SK-N-SH (cell line): Measurements from ENCODE around the gene OPCML. TPM values are rescaled to one million over a fixed set of nuclear protein-coding genes. Genes with fewer than 3 reads are reported as not detected.

Experiments
- CTCF ChIA-PET: fragments of 300-600, 350-600 bp; formaldehyde crosslinking; extraction: SDS; loops from one replicate; lab custom pipeline; 2021; lab: Yijun Ruan, JAX
- POLR2A ChIA-PET: fragments of 350-600 bp; sonication (Branson Sonifier 250); formaldehyde crosslinking; extraction: SDS; loops from one replicate; lab custom pipeline; 2020; ENCODE audit warnings: antibody characterized with exemption, inconsistent platforms; lab: Yijun Ruan, JAX
- DNase-seq: peaks from one replicate; pipeline ENCODE4 v3.0.0; 2012
- H2AFZ ChIP-seq: fragments of 200-600 bp; sonication (generic); 2 replicates; pipeline ENCODE4 v1.8.1; 2016; ENCODE audit warnings: antibody characterized with exemption, mild to moderate bottlenecking, low read depth
- H3F3A ChIP-seq: fragments of 200-600 bp; sonication (generic); replicated peaks from 2 replicates; pipeline ENCODE3; 2016; ENCODE audit warnings: antibody characterized with exemption, mild to moderate bottlenecking; ENCODE audit not compliant: insufficient read depth
- H3K27ac ChIP-seq, 2 experiments: fragments of 200-500 bp in 1 of 2; fragments of 200-600 bp in 1 of 2; sonication (Bioruptor generic) in 1 of 2; sonication (generic), shearing (Covaris generic) in 1 of 2; 2 replicates each; pipeline versions ENCODE4 v1.5.1 to v1.6.1; 2014 to 2016; ENCODE audit warnings: low read depth in 2 of 2, inconsistent platforms in 1 of 2, low read length in 1 of 2, mild to moderate bottlenecking in 1 of 2, mixed read lengths in 1 of 2
- H3K27me3 ChIP-seq: fragments of 200-600 bp; sonication (generic), shearing (Covaris generic); 2 replicates; pipeline ENCODE4 v1.6.1; 2016; ENCODE audit warnings: mixed run types; ENCODE audit not compliant: insufficient read depth
- H3K36me3 ChIP-seq, 2 experiments: fragments of 200-500 bp in 1 of 2; fragments of 200-600 bp in 1 of 2; sonication (Bioruptor generic) in 1 of 2; sonication (generic) in 1 of 2; replicated peaks in 1 of 2; 2 replicates each; pipeline versions ENCODE3 to v1.5.1; 2014 to 2016; ENCODE audit warnings: low read length in 1 of 2, mild to moderate bottlenecking in 1 of 2; ENCODE audit not compliant: insufficient read depth in 2 of 2, control insufficient read depth in 1 of 2
- H3K4me1 ChIP-seq, 2 experiments: fragments of 200-500 bp in 1 of 2; fragments of 200-600 bp in 1 of 2; sonication (Bioruptor generic) in 1 of 2; sonication (generic), shearing (Covaris generic) in 1 of 2; 2 replicates each; pipeline versions ENCODE4 v1.5.1 to v1.6.1; 2014 to 2016; ENCODE audit warnings: low read depth in 1 of 2, low read length in 1 of 2, mixed run types in 1 of 2; ENCODE audit not compliant: insufficient read depth in 2 of 2, control insufficient read depth in 1 of 2
- H3K4me2 ChIP-seq: fragments of 200-600 bp; sonication (generic), shearing (Covaris generic); 2 replicates; pipeline ENCODE4 v1.6.1; 2017; ENCODE audit warnings: mixed run types
- H3K4me3 ChIP-seq, 2 experiments: fragments of 200-500 bp in 1 of 2; fragments of 200-600 bp in 1 of 2; sonication (Bioruptor generic) in 1 of 2; sonication (generic), shearing (Covaris generic) in 1 of 2; 2 replicates each; pipeline versions ENCODE4 v1.5.1 to v1.8.1; 2014 to 2016; ENCODE audit warnings: low read depth in 2 of 2, inconsistent platforms in 1 of 2, low read length in 1 of 2, mild to moderate bottlenecking in 1 of 2, mixed read lengths in 1 of 2, moderate library complexity in 1 of 2
- H3K79me2 ChIP-seq: fragments of 200-600 bp; sonication (generic); 2 replicates; pipeline ENCODE4 v1.8.1; 2017; ENCODE audit warnings: mild to moderate bottlenecking; ENCODE audit not compliant: insufficient read depth
- H3K9ac ChIP-seq: fragments of 200-600 bp; sonication (generic); 2 replicates; pipeline ENCODE4 v1.6.1; 2017; ENCODE audit warnings: mixed run types
- H3K9me2 ChIP-seq: fragments of 200-600 bp; sonication (generic); 2 replicates; pipeline ENCODE4 v1.6.1; 2017; ENCODE audit warnings: mixed run types
- H3K9me3 ChIP-seq: fragments of 200-600 bp; sonication (generic); 2 replicates; pipeline ENCODE4 v1.6.1; 2017; ENCODE audit warnings: mixed run types, mild to moderate bottlenecking, moderate library complexity
- H4K20me1 ChIP-seq: fragments of 200-600 bp; sonication (generic); 2 replicates; pipeline ENCODE4 v1.6.1; 2017; ENCODE audit warnings: mild to moderate bottlenecking, mixed run types; ENCODE audit not compliant: insufficient read depth
- CHD2 ChIP-seq: fragments of 150-350 bp; IDR thresholded peaks from 2 replicates; pipeline ENCODE4 v1.6.1; 2018; ENCODE audit warnings: low read length; ENCODE audit not compliant: partially characterized antibody
- CTCF ChIP-seq: fragments of 200-600 bp; sonication (generic); IDR thresholded peaks from 2 replicates; pipeline ENCODE4 v1.6.1; 2017; ENCODE audit warnings: antibody characterized with exemption, mild to moderate bottlenecking, moderate library complexity
- ELF1 ChIP-seq: IDR thresholded peaks from 2 replicates; pipeline ENCODE4 v1.4.0; 2012
- EP300 ChIP-seq, 2 experiments: IDR thresholded peaks; 2 replicates each; pipeline versions ENCODE4 v1.4.0 to v1.6.1; 2012; ENCODE audit warnings: borderline replicate concordance in 1 of 2, low read depth in 1 of 2, low read length in 1 of 2
- EZH2phosphoT487 ChIP-seq: fragments of 200-600 bp; sonication (generic); IDR thresholded peaks from 2 replicates; pipeline ENCODE4 v1.6.1; 2017; ENCODE audit warnings: low read depth, mixed run types, mild to moderate bottlenecking, antibody characterized with exemption, moderate library complexity, borderline replicate concordance
- FOXJ3 ChIP-seq: sonication (generic); formaldehyde crosslinking; IDR thresholded peaks from 2 replicates; pipeline ENCODE4 v1.5.1; 2020; ENCODE audit warnings: mild to moderate bottlenecking, missing genetic modification reagents
- GABPA ChIP-seq: IDR thresholded peaks from 2 replicates; pipeline ENCODE4 v1.4.0; 2012; ENCODE audit warnings: low read depth, mild to moderate bottlenecking
- GATA2 ChIP-seq: sonication (generic); formaldehyde crosslinking; IDR thresholded peaks from 2 replicates; pipeline ENCODE4 v1.5.0; 2020; ENCODE audit warnings: mild to moderate bottlenecking, missing genetic modification reagents
- JUND ChIP-seq: IDR thresholded peaks from 2 replicates; pipeline ENCODE4 v1.4.0; 2012
- MEF2A ChIP-seq: IDR thresholded peaks from 2 replicates; pipeline ENCODE4 v1.4.0; 2012; ENCODE audit warnings: low read depth, borderline replicate concordance
- NRF1 ChIP-seq: IDR thresholded peaks from 2 replicates; pipeline ENCODE4 v1.6.1; 2012; ENCODE audit warnings: low read depth, mild to moderate bottlenecking, low read length
- POLR2AphosphoS5 ChIP-seq: IDR thresholded peaks from 2 replicates; pipeline ENCODE4 v1.6.1; 2012; ENCODE audit warnings: low read depth, low read length
- RAD21 ChIP-seq: IDR thresholded peaks from 2 replicates; pipeline ENCODE4 v1.6.1; 2012; ENCODE audit warnings: mild to moderate bottlenecking, low read length
- RCOR1 ChIP-seq: fragments of 150-350 bp; IDR thresholded peaks from 2 replicates; pipeline ENCODE4 v1.6.1; 2017; ENCODE audit warnings: antibody characterized with exemption, low read length
- RFX5 ChIP-seq: IDR thresholded peaks from 2 replicates; pipeline ENCODE4 v1.6.1; 2012; ENCODE audit warnings: mild to moderate bottlenecking, improper control_type of control experiment, low read length
- RXRA ChIP-seq: IDR thresholded peaks from 2 replicates; pipeline ENCODE4 v1.4.0; 2012; ENCODE audit warnings: low read depth, mild to moderate bottlenecking, borderline replicate concordance
- SIN3A ChIP-seq: IDR thresholded peaks from 2 replicates; pipeline ENCODE4 v1.6.1; 2012; ENCODE audit warnings: low read depth, mild to moderate bottlenecking, low read length, moderate library complexity, borderline replicate concordance
- SMC3 ChIP-seq: IDR thresholded peaks from 2 replicates; pipeline ENCODE4 v1.6.1; 2012; ENCODE audit warnings: low read depth, low read length, improper control_type of control experiment
- TCF12 ChIP-seq: IDR thresholded peaks from 2 replicates; pipeline ENCODE4 v1.4.0; 2012
- TEAD4 ChIP-seq: IDR thresholded peaks from 2 replicates; pipeline ENCODE4 v1.4.0; 2012; ENCODE audit warnings: mild to moderate bottlenecking, borderline replicate concordance; ENCODE audit not compliant: insufficient read depth
- WGBS: methylation state at CpG from one replicate; pipeline ENCODE4 v1.1.6; 2017; ENCODE audit warnings: low lambda C conversion rate; 5-methylcytosine and 5-hydroxymethylcytosine counted together
- polyA plus RNA-seq, 3 experiments: library from polyadenylated mRNA; depleted of rRNA; stranded (reverse); fragments of >200 nt; gene quantifications; 2 replicates each; pipeline ENCODE4 v1.2.3, GENCODE V29; 2012
- TF ChIP-seq, protein P1 (sequence below): IDR thresholded peaks from 2 replicates; pipeline ENCODE4 v1.4.0; 2012; ENCODE audit warnings: low read depth
- TF ChIP-seq, protein P2 (sequence below): IDR thresholded peaks from 2 replicates; pipeline ENCODE4 v1.6.1; 2012; ENCODE audit warnings: mild to moderate bottlenecking, low read depth, low read length, moderate library complexity

Gene OPCML
- polyA plus RNA-seq, 1 of the 3 experiments (the other 2 are of a cell fraction), result not detected

DNA sequence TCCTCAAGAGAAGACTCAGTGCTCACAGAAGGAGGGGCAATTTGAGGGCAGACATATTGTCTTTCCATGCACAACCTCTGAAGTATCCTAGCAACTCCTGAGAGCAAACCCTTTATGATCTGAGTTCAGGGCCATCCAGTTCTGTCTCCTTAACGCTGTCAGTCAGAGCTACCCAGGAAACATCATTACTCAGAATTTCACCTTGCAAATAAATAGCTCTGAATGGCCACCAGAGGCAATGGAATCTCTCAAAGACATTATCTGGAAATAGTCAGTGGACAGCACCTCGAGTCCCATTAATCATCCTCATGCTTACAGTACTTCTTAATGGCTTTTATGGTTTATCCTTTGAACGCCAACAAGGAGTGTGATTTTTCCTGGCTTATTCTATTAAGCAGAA lies 656.1 kb downstream of the OPCML start:
- Histone ChIP-seq H3K4me1 (no peaks in the 10 kb centered on the region; a peak in 1 of 4 replicates), H3K27ac (no peak overlapping the region), H3K27me3 (no peaks in the 10 kb centered on the region), H3K36me3 (no peaks in the 10 kb centered on the region), H3K4me3 (no peak overlapping the region), H2AFZ (no peak overlapping the region), H3K9me3 (no peaks in the 10 kb centered on the region), H4K20me1 (no peaks in the 10 kb centered on the region), H3K4me2 (no peak overlapping the region), H3F3A (no peaks in the 10 kb centered on the region), H3K9ac (no peak overlapping the region), H3K79me2 (no peaks in the 10 kb centered on the region), H3K9me2 (no peaks in the 10 kb centered on the region)
- 37% methylated on average over 3 of the region's 3 CpGs for whole genome bisulfite sequencing
- ChIA-PET POLR2A (no interaction called here), CTCF (interaction anchor here (1.0 to 1.7 kb wide), 3 partner anchors 19 to 762 kb away, joined by 3 to 7 read pairs (median 3); no protein-coding TSS in a partner anchor)
- DNase-seq, result no peak
- no peak for TF ChIP-seq SMC3
- no peak for TF ChIP-seq JUND
- no peak for TF ChIP-seq RFX5
- TF ChIP-seq POLR2AphosphoS5, result no peak
- TF ChIP-seq MEF2A, result no peak
- no peak for TF ChIP-seq CTCF
- TF ChIP-seq, protein P1, sequence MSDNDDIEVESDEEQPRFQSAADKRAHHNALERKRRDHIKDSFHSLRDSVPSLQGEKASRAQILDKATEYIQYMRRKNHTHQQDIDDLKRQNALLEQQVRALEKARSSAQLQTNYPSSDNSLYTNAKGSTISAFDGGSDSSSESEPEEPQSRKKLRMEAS, result no peak
- TF ChIP-seq, protein P2, sequence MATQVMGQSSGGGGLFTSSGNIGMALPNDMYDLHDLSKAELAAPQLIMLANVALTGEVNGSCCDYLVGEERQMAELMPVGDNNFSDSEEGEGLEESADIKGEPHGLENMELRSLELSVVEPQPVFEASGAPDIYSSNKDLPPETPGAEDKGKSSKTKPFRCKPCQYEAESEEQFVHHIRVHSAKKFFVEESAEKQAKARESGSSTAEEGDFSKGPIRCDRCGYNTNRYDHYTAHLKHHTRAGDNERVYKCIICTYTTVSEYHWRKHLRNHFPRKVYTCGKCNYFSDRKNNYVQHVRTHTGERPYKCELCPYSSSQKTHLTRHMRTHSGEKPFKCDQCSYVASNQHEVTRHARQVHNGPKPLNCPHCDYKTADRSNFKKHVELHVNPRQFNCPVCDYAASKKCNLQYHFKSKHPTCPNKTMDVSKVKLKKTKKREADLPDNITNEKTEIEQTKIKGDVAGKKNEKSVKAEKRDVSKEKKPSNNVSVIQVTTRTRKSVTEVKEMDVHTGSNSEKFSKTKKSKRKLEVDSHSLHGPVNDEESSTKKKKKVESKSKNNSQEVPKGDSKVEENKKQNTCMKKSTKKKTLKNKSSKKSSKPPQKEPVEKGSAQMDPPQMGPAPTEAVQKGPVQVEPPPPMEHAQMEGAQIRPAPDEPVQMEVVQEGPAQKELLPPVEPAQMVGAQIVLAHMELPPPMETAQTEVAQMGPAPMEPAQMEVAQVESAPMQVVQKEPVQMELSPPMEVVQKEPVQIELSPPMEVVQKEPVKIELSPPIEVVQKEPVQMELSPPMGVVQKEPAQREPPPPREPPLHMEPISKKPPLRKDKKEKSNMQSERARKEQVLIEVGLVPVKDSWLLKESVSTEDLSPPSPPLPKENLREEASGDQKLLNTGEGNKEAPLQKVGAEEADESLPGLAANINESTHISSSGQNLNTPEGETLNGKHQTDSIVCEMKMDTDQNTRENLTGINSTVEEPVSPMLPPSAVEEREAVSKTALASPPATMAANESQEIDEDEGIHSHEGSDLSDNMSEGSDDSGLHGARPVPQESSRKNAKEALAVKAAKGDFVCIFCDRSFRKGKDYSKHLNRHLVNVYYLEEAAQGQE, result no peak
- TF ChIP-seq NRF1, result no peak
- TF ChIP-seq EZH2phosphoT487, result no peak
- TF ChIP-seq RCOR1, result no peak

DNA sequence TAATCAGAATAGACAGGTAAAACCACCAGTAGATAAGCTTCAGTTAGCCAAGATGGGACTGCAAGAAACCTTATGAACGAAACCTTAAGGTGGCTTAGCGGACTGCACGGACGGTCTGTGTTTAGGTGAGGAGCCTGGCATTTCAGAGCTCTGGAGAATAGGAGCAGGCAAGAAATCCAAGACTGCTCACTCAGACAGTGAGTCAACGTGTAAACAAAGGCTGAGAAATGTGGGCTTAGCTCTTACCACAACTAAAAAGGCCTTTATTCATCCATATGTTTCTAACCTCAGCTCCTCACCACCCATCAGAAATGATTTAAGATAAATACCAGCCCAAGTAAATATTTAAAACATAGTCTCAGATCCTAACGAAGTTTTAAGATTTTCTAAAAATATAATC lies 657.7 kb downstream of the OPCML start:
- Histone ChIP-seq H3K36me3 (no peaks in the 10 kb centered on the region), H3K4me1 (no peaks in the 10 kb centered on the region; a peak in 1 of 4 replicates), H3K27ac (no peak overlapping the region), H3K79me2 (no peaks in the 10 kb centered on the region), H2AFZ (no peak overlapping the region), H3F3A (no peaks in the 10 kb centered on the region), H3K9me3 (no peaks in the 10 kb centered on the region), H3K9me2 (no peaks in the 10 kb centered on the region), H3K4me3 (no peak overlapping the region), H3K4me2 (no peak overlapping the region), H4K20me1 (no peaks in the 10 kb centered on the region), H3K9ac (no peak overlapping the region), H3K27me3 (no peaks in the 10 kb centered on the region)
- no peak for DNase-seq
- 41% methylated on average over 6 of the region's 6 CpGs for WGBS
- CTCF ChIA-PET, result no interaction called here
- POLR2A ChIA-PET, result no interaction called here
- TF ChIP-seq JUND (no peak), RXRA (no peak), GABPA (no peak), SIN3A (no peak), GATA2 (CRISPR knock-in tag) (no peak), EP300 (IDR thresholded peaks at IDR 0.05; ENCODE audit: borderline replicate concordance in 1 of 2, low read depth in 1 of 2, low read length in 1 of 2) (no peak), CTCF (no peak), TCF12 (no peak), NRF1 (no peak), TEAD4 (no peak), ELF1 (no peak), RFX5 (no peak), RAD21 (no peak), FOXJ3 (CRISPR knock-in tag) (no peak), EZH2phosphoT487 (no peak), CHD2 (no peak)
